SU-DHL-6 (cell line): ENCODE measurements around the gene PRRC1.

Experiments
- H2AFZ ChIP-seq: fragments of 200-600 bp; sonication (generic); 2 replicates; pipeline ENCODE4 v1.6.1; 2014; ENCODE audit warnings: low read depth, mild to moderate bottlenecking, moderate library complexity, mixed read lengths, antibody characterized with exemption, low read length; ENCODE audit not compliant: severe bottlenecking
- H3F3A ChIP-seq: fragments of 200-600 bp; shearing (Covaris generic); 2 replicates; pipeline ENCODE4 v1.6.0; 2016; ENCODE audit warnings: antibody characterized with exemption, mild to moderate bottlenecking; ENCODE audit not compliant: insufficient read depth
- H3K27ac ChIP-seq: fragments of 200-600 bp; sonication (generic); 2 replicates; pipeline ENCODE4 v1.5.1; 2016; ENCODE audit warnings: low read depth, mild to moderate bottlenecking, low read length, moderate library complexity, mixed read lengths
- H3K27me3 ChIP-seq: fragments of 200-600 bp; sonication (generic), shearing (Covaris generic); 2 replicates; pipeline ENCODE4 v1.6.0; 2014; ENCODE audit warnings: mild to moderate bottlenecking, low read length
- H3K36me3 ChIP-seq: fragments of 200-600 bp; sonication (generic); 2 replicates; pipeline ENCODE4 v1.6.1; 2014; ENCODE audit warnings: mild to moderate bottlenecking, low read length, mixed read lengths
- H3K4me2 ChIP-seq: fragments of 300-600, 200-600 bp; shearing (Covaris generic), sonication (generic); 2 replicates; pipeline ENCODE4 v1.6.0; 2014; ENCODE audit warnings: low read length, low read depth, mild to moderate bottlenecking; ENCODE audit not compliant: poor library complexity, severe bottlenecking
- H3K4me3 ChIP-seq: fragments of 200-600 bp; sonication (generic); 2 replicates; pipeline ENCODE4 v1.5.1; 2014; ENCODE audit warnings: antibody characterized with exemption, low read length, mild to moderate bottlenecking, mixed read lengths; ENCODE audit not compliant: insufficient read depth, poor library complexity, severe bottlenecking
- H3K79me2 ChIP-seq: fragments of 200-600 bp; sonication (generic); 2 replicates; pipeline ENCODE4 v1.6.1; 2014; ENCODE audit warnings: mild to moderate bottlenecking, low read length, moderate library complexity; ENCODE audit not compliant: insufficient read depth
- H3K9ac ChIP-seq: fragments of 200-600 bp; sonication (generic); 2 replicates; pipeline ENCODE4 v1.7.0; 2014; ENCODE audit warnings: mild to moderate bottlenecking, low read length
- H3K9me2 ChIP-seq: fragments of 200-600 bp; sonication (generic); replicated peaks from 2 replicates; pipeline ENCODE4 v1.6.1; 2014; ENCODE audit warnings: low read length; ENCODE audit not compliant: insufficient read depth
- H3K9me3 ChIP-seq: fragments of 200-600 bp; sonication (generic); 2 replicates; pipeline ENCODE4 v1.6.1; 2014; ENCODE audit warnings: low read length, mixed read lengths; ENCODE audit not compliant: insufficient read depth
- H4K20me1 ChIP-seq: fragments of 200-600 bp; sonication (generic); 2 replicates; pipeline ENCODE4 v1.6.1; 2014; ENCODE audit warnings: low read depth, mild to moderate bottlenecking, antibody characterized with exemption, low read length, moderate library complexity, mixed read lengths
- CTCF ChIP-seq: fragments of 200-600 bp; sonication (generic); IDR thresholded peaks from one replicate; pipeline ENCODE4 v1.5.1; 2017; ENCODE audit warnings: antibody characterized with exemption, mild to moderate bottlenecking, low read length, moderate library complexity; ENCODE audit not compliant: insufficient read depth, poor library complexity, severe bottlenecking
- EZH2phosphoT487 ChIP-seq: fragments of 200-600 bp; sonication (generic), shearing (Covaris generic); conservative IDR thresholded peaks from 2 replicates; pipeline ENCODE4 v1.6.1; 2018; ENCODE audit warnings: mild to moderate bottlenecking, antibody characterized with exemption, low read length, moderate library complexity, mixed read lengths

The PRRC1 gene

GRCh38 chr5:127582773-127583370 is 65.4 kb downstream of the PRRC1 start:
- Histone ChIP-seq H3K9ac (no peak overlapping the region), H3K27me3 (no peaks in the 10 kb centered on the region), H3F3A (no peaks in the 10 kb centered on the region), H4K20me1 (no peaks in the 10 kb centered on the region), H3K9me3 (no peaks in the 10 kb centered on the region), H3K9me2 (no peaks in the 10 kb centered on the region), H3K79me2 (no peaks in the 10 kb centered on the region), H3K36me3 (no peaks in the 10 kb centered on the region), H3K27ac (no peak overlapping the region), H2AFZ (no peak overlapping the region), H3K4me2 (no peak overlapping the region), H3K4me3 (no peak overlapping the region)
- TF ChIP-seq CTCF (no peak), EZH2phosphoT487 (no peak)

- Histone ChIP-seq H3K9me3 (no peaks in the 10 kb centered on the region), H3K79me2 (no peaks in the 10 kb centered on the region), H3K27ac (no peak overlapping the region), H3K36me3 (no peaks in the 10 kb centered on the region), H3K4me3 (no peak overlapping the region), H3K9me2 (no peaks in the 10 kb centered on the region), H3K4me2 (no peak overlapping the region), H3K9ac (no peak overlapping the region), H3K27me3 (no peaks in the 10 kb centered on the region), H3F3A (no peaks in the 10 kb centered on the region), H4K20me1 (no peaks in the 10 kb centered on the region), H2AFZ (no peak overlapping the region)
- TF ChIP-seq CTCF (no peak), EZH2phosphoT487 (no peak)
Observed at GRCh38 chr5:127583866-127584265, 66.4 kb downstream of the PRRC1 start.

GRCh38 chr5:127585661-127586060 is 68.2 kb downstream of the PRRC1 start:
- Histone ChIP-seq H3K9ac (no peak overlapping the region), H3F3A (no peaks in the 10 kb centered on the region), H2AFZ (peak overlapping the region; percentile 87), H3K9me3 (no peaks in the 10 kb centered on the region), H3K36me3 (no peaks in the 10 kb centered on the region), H3K27ac (peak overlapping the region; percentile 59), H4K20me1 (no peaks in the 10 kb centered on the region), H3K9me2 (no peaks in the 10 kb centered on the region), H3K4me2 (peak overlapping the region; percentile 44), H3K27me3 (no peaks in the 10 kb centered on the region), H3K79me2 (no peaks in the 10 kb centered on the region), H3K4me3 (no peak overlapping the region)
- TF ChIP-seq CTCF, result no peak
- no peak for TF ChIP-seq EZH2phosphoT487
